ENCODE measurements around the gene GPRC5B.

The GPRC5B gene, protein sequence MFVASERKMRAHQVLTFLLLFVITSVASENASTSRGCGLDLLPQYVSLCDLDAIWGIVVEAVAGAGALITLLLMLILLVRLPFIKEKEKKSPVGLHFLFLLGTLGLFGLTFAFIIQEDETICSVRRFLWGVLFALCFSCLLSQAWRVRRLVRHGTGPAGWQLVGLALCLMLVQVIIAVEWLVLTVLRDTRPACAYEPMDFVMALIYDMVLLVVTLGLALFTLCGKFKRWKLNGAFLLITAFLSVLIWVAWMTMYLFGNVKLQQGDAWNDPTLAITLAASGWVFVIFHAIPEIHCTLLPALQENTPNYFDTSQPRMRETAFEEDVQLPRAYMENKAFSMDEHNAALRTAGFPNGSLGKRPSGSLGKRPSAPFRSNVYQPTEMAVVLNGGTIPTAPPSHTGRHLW

DNA sequence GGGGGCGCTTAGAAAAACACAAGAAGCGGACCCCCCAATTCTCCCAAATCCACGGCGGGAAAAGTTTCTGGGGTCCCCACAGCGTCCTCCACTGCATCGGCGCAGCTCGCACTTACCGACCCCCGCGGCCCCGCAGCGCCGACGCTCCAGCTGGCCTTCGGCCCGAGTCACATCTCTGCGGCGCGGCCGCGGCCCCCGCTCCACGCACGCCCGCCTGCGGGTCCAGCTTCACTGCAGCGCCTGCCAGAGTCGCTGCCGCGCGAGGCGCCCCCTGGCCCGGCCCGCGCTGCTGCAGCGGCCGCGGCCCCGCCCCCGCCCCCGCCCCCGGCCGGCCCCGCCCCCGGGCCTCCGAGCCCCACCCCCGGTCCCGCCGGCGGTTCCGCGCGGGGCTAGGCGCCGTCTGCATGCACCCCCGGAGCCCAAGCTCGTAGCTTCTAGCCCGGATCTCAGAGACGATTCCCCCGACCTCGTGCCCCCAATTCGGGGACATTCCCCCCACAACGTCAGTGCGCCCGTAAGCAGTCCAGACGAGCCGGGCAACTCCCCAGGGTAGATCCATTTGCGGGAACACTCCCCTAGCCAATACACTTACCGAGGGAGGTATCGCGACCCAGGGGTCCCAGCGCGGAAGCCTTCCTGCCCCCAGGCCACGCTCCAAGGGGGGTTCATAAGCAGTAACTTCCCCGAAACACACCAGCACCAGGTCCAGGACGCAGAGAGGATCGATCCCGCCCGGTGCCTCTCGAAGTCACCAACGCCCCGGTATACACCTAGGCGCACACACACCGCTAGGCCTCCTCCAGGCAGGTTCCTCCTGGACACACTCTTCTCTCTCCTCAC lies at the start of gene GPRC5B:
TSS of gene GPRC5B (minus strand) at position 238 of the 840 bp plus-strand sequence. CDS start 12,003 bp downstream, outside the sequence.
- peak; percentile 62 for DNase-seq (ENCODE audit: low spot score)

GRCh38 chr16:19933740-19934139 lies 49.1 kb upstream of the GPRC5B start:
- DNase-seq (ENCODE audit: low spot score) = no peak

DNA sequence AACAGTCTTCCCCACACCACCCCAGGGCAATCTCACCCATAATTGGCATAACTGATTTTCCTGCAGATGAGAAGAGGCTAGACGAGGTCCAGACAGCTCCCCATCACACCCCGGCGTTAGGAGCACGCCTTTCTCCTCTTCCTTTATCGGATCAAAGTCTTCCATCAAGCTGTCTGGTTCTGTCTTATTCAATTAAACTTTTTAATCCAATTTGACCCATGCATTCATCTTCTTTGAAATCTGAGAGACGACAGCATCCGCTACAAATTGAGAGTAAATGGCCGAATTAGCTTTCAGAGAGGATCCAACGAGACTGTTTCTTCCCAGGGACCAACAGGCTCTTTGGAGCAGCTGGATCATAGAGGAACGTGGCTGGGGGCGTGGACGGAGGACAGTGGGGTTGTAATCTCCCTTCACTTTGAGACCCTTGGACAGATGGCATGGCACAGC lies 44.4 kb upstream of the GPRC5B start:
- no peak for DNase-seq (ENCODE audit: low spot score)

DNA sequence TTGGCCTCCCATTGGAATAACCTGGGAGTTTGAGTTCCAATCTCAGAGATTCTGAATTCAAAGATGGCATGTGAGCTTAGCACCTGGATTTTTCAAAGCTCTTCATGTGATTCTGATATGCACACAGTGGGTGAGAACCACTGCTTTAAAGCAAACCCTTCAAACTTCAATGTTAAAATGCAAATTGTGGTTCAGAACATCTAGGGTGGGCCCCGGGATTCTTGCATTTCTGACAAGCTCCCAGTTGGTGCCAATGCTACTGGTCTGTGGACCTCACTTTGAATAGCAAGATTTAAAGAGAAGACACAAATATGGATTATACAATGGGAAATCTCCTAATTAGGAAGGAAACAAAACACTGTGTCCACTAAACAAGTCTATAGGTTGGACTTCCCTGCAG lies 43.8 kb upstream of the GPRC5B start:
- no peak for DNase-seq (ENCODE audit: low spot score)

DNA sequence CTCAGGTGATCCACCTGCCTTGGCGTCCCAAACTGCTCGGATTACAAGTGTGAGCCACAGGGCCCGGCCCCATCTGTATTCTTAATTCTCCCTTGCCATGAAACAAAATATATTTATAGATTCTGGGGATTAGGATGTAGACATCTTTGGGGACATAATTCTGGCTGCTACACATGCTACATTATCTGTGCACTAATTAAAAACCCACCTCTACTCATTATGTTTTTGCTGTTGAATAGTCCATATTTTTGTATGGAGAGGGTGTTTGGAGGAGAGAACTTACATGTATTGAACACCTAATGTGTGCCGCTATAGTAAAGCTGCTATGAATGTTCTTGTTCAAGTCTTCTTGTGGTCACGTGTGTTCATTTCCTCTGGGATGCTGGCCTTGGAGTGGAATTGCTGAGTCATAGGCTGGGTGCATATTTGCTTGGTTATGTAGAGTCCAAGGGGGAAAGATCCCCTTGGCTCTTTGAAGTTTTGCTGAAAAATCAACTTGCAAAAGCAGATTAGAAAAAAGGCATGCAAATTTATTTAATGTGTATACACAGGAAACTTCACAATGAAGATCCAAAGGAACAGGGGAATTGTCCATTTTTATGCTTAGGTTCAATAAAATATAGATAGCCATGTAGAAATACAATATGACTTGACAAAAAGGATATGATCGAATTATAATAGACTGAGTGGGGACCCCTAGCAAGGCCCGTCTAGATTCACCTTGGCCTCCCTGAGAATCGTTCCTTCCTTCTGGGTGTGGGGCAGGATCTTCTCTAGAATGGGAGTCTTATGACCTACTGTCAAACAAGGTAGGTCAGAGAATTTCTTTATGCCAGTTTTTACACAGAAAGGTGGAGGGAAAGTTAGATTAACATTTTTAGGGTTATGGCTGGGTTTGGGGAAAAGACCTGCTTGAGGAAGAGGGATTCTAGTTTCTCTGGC lies 42.1 kb upstream of the GPRC5B start:
- no peak for DNase-seq (ENCODE audit: low spot score)

- DNase-seq (ENCODE audit: low spot score) = no peak
Measured at GRCh38 chr16:19923396-19923795, 38.7 kb upstream of the GPRC5B start.

DNA sequence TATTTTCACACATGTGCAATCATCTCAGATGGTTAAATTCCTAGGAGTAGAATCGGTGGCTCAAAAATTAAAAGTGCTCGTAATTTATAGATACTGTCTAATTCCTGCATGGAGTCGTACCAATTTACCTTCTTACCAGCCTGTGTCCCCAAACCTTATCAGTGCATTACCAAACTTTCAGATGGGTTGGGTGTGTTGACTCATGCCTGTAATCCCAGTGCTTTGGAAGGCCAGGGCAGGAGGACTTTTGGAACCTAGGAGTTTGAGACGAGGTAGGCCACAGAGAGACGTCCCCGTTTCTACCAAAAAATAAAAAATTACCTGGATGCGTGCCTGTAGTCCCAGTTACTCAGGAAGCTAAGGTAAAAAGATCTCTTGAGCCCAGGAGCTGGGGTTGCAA lies 34.5 kb upstream of the GPRC5B start:
- DNase-seq (ENCODE audit: low spot score) = no peak

DNA sequence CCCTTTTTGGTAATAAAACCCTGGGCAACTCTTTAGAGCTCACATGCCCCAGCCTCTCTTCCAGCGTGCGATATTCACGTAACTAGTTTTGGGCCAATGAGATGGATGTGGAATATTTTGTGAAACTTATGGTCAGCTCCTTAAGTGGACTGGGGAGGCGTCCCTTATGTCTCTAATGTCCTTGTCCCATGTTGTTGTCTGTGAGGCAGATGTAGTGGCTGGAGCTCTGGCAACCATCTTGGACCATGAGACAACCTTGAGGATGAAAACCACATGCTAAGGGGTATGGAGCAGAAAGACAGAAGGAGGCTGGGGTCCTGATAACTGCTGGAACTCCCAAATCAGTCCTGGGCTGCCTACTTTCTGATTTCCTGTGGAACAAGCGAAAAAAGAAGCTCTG lies 31.4 kb upstream of the GPRC5B start:
- no peak for DNase-seq (ENCODE audit: low spot score)

DNA sequence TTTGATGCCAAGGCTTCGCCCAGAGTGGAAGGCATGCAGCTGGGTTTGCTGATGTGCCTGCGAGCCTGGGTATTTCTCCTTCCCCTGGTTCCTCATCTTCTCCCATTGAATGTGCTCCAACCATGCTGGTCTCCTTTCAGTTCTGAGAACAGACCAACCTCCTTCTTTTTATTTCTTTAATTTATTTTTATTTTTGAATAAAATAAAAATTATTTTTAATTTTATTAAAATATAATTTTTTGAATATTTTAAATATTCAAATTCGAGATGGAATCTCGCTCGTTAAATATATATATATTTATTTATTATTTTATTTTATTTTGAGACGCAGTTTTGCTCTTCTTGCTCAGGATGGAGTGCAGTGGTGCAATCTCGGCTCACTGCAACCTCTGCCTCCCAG lies 30.2 kb upstream of the GPRC5B start:
- DNase-seq (ENCODE audit: low spot score) = no peak

- no peak for DNase-seq (ENCODE audit: low spot score)
Measured at GRCh38 chr16:19913340-19913645, 28.6 kb upstream of the GPRC5B start.

- no peak for DNase-seq (ENCODE audit: low spot score)
Measured at GRCh38 chr16:19912455-19913339, 28.0 kb upstream of the GPRC5B start.

- no peak for DNase-seq (ENCODE audit: low spot score)
Measured at GRCh38 chr16:19911747-19912454, 27.3 kb upstream of the GPRC5B start.

DNA sequence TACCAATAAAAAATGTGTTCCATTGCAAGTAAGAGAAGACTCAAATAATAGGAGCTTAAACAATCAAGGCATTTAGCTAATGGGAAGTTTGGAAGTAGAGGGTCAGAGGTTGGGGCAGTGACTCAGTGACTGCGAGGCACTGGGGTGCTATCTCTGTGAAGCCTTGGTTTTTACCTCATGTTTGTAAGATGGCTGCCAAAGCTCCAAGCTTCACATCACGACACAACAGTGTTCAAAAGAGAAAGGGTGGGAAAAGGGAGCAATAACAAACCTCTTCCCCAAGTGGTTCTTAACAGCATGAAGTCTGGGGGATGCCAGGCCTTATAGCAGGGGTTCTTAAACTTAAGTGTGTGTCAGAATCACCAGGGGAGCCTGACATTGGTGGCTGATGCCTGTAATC lies 26.6 kb upstream of the GPRC5B start:
- DNase-seq (ENCODE audit: low spot score) = no peak

DNA sequence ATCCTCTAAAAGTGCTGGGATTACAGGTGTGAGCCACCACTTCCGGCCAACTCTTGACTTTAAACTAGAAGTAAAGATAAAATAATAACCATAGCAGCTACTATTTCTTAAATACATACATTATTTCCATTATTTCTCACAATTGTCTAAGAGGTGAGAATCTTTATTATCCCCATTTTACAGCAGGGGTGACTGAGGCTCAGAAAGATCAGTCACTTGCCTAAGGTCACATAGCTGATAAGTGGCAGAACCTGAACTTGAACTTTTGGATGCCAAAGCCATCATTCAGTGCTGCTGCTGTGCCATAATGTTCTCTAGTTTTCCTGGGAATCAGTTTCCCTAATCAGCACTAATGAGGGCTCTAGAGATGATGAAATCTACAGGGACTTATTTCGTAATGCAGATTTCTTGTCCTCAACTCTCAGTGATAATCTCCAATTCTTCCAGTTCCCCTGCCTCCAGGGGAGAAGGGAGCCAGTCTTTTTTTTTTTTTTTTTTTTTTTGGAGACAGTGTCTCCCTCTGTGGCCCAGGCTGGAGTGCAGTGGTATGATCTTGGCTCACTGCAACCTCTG lies 25.2 kb upstream of the GPRC5B start:
- no peak for DNase-seq (ENCODE audit: low spot score)

DNA sequence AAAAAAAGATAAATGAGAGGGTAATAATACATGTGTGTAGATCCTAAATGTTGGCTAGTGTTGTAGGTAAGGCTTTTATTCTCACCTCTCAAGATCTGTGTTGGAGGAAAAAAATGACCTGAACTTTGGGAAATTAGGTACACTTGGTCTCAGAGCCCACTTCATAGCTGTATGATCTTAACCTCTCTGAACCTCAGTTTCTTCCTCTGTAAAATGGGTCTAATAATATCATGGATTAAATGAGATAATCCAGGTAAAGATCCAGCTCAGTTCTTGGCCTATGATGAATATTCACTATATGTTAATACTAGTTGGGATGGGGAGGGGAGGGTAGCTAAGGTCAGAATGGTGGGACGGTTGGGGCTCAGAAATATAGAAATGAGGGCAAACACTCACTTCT lies 24.3 kb upstream of the GPRC5B start:
- DNase-seq (ENCODE audit: low spot score) = no peak

- peak; percentile 30 for DNase-seq (ENCODE audit: low spot score)
Measured at GRCh38 chr16:19907161-19907992, 22.7 kb upstream of the GPRC5B start.

DNA sequence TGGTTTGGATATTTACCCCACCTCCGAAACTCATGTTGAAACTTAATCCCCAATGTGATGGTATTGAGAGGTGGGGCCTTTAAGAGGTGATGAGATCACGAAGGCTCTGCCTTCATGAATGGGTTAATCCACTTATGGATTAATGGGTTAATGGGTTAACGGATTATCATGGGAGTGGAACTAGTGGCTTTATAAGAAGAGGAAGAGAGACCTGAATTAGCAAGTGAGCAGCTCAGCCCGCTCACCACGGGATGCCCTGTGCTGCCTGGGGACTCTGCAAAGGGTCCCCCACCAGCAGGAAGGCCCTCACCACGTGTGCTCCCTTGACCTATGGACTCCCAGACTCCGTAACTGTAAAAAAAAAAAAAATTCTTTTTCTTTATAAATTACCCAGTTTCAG lies 16.5 kb upstream of the GPRC5B start:
- no peak for DNase-seq (ENCODE audit: low spot score)

DNA sequence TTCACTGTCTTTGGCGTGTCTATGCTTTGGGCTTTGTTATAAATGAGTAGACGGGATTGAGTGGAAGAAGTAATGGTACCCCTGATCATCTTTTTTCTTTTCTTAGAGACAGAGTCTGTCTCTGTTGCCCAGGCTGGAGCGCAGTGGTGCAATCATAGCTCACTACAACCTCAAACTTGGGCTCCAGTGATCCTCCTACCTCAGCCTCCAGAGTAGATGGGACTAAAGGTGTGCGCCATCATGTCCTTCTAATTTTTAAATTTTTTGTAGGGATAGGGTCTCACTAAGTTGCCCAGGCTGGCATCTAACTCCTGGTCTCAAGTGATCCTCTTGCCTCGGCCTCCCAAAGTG lies 14.9 kb upstream of the GPRC5B start:
- DNase-seq (ENCODE audit: low spot score) = no peak

DNA sequence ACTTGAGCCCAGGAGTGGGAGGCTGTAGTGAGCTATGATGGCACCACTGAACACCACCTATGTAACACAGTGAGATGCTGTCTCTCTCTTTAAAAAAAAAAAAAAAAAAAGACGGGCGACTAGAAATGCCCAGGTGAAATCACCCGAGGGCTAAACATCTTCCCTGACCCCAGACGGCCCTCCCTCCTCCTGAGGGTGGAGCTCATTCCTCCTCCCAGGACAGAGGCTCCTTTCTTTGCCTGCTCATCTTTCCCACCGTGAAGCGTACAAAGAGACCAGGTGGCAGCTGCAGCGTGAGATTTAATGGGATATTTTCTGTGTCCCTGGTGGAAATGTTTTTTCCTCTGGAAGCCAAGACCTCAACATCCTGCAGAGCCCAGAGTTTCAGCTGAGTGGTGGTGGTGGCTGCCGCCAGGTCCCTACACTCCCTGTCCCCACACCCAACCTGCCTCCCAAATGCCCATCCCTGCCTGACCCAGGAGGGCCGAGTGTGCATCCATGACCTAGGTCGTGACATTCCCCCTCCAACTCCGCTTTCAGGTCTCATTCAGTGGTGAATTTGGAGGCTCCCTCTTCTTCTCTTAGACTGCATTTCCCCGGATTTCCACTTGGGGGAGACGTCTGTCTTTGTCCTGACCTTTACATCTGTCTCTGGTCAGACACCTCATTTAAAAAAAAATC lies 14.4 kb upstream of the GPRC5B start:
- DNase-seq (ENCODE audit: low spot score) = peak; percentile 57
